Colonic mucosa (tissue), 4 donors: ENCODE results near the gene CNGA3. TPM values are rescaled to one million over a fixed set of nuclear protein-coding genes. Genes with fewer than 3 reads are reported as not detected.

Experiments used
- DNase-seq: peaks from one replicate; pipeline ENCODE4 v3.0.0-alpha.2; 2020
- H3K27ac ChIP-seq: fragments of 200-600 bp; one replicate; pipeline ENCODE4 v1.8.0; 2021
- H3K27me3 ChIP-seq: fragments of 200-600 bp; one replicate; pipeline ENCODE4 v1.8.0; 2021
- H3K36me3 ChIP-seq: fragments of 200-600 bp; one replicate; pipeline ENCODE4 v1.8.0; 2021
- H3K4me1 ChIP-seq: fragments of 200-600 bp; one replicate; pipeline ENCODE4 v1.8.0; 2021; ENCODE audit warnings: mild to moderate bottlenecking
- H3K4me3 ChIP-seq: fragments of 200-600 bp; one replicate; pipeline ENCODE4 v1.8.0; 2021
- H3K9ac ChIP-seq, 2 donors: one replicate each; pipeline ENCODE4 v1.7.0; 2013; ENCODE audit warnings: control low read depth in 2 of 2, low read depth in 2 of 2, low read length in 2 of 2
- H3K9me3 ChIP-seq: fragments of 200-600 bp; one replicate; pipeline ENCODE4 v1.8.0; 2021
- intact Hi-C: fragments of 100-400 bp; cut with DNase I; formaldehyde crosslinking; loops from one replicate; pipeline ENCODE4 v1.14.1; 2022
- total RNA-seq, 2 donors: library from RNA; stranded (reverse); fragmentation: NEBNext Ultra II Directional in 1 of 2; extraction: Animal tissue kit (Norgen Biotek cat#: 25700) in 1 of 2; gene quantifications; one replicate each; pipeline ENCODE4 v1.2.1, GENCODE V29; 2021
- TF ChIP-seq, protein P1 (sequence below): fragments of 200-600 bp; IDR thresholded peaks from one replicate; pipeline ENCODE4 v1.8.0; 2022; ENCODE audit warnings: antibody characterized with exemption, mild to moderate bottlenecking
- donor health status: healthy.
- donor health status: DM: no; HTN: no; CAD: no.
- donor health status: DM: no; HTN: no; CAD: no.

Gene CNGA3
- total RNA-seq, 2 donors from 2014 or later: 0.20 to 0.35 TPM

GRCh38 chr2:98356729-98357128 is 10.5 kb downstream of the CNGA3 start:
- TF ChIP-seq, protein P1, sequence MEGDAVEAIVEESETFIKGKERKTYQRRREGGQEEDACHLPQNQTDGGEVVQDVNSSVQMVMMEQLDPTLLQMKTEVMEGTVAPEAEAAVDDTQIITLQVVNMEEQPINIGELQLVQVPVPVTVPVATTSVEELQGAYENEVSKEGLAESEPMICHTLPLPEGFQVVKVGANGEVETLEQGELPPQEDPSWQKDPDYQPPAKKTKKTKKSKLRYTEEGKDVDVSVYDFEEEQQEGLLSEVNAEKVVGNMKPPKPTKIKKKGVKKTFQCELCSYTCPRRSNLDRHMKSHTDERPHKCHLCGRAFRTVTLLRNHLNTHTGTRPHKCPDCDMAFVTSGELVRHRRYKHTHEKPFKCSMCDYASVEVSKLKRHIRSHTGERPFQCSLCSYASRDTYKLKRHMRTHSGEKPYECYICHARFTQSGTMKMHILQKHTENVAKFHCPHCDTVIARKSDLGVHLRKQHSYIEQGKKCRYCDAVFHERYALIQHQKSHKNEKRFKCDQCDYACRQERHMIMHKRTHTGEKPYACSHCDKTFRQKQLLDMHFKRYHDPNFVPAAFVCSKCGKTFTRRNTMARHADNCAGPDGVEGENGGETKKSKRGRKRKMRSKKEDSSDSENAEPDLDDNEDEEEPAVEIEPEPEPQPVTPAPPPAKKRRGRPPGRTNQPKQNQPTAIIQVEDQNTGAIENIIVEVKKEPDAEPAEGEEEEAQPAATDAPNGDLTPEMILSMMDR: no peak
- Histone ChIP-seq H3K27me3 (peaks cover 2% of the 10 kb centered on the region), H3K9ac (no peak overlapping the region), H3K27ac (no peak overlapping the region), H3K36me3 (no peaks in the 10 kb centered on the region), H3K4me3 (no peak overlapping the region), H3K4me1 (no peaks in the 10 kb centered on the region), H3K9me3 (peaks cover 4% of the 10 kb centered on the region)
- intact Hi-C loops: no loop called here
- DNase-seq: no peak

DNA sequence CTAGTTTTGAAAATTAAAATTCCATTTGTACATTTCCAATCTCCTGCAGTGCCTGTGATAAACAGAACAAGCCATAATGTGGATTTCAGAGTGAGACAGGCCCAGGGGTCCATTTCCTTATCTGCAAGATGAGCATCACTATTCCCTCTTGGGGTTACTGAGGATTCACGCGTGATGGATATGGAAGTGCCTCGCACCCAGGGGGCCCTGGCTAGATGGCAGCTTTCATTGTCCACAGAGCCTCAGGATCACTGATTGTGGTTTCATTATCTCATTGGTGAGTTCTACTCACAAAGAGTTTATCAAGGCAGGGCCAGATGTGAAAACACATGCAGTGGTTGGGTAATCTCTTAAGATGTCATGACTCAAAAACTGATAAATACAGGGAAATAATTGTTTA is 11.6 kb downstream of the CNGA3 start:
- Histone ChIP-seq H3K27me3 (no peaks in the 10 kb centered on the region), H3K36me3 (no peaks in the 10 kb centered on the region), H3K27ac (no peak overlapping the region), H3K4me3 (no peak overlapping the region), H3K9me3 (no peaks in the 10 kb centered on the region), H3K4me1 (no peaks in the 10 kb centered on the region), H3K9ac (no peak overlapping the region)
- intact Hi-C loops: no loop called here
- TF ChIP-seq, protein P1: no peak
- DNase-seq: no peak

- no peak for DNase-seq
- Histone ChIP-seq H3K4me3 (no peak overlapping the region), H3K9ac (no peak overlapping the region), H3K9me3 (no peaks in the 10 kb centered on the region), H3K36me3 (no peaks in the 10 kb centered on the region), H3K27ac (no peak overlapping the region), H3K27me3 (no peaks in the 10 kb centered on the region), H3K4me1 (no peaks in the 10 kb centered on the region)
- TF ChIP-seq, protein P1: no peak
- intact Hi-C loops: no loop called here
Observed at GRCh38 chr2:98359986-98360385, 13.7 kb downstream of the CNGA3 start.

DNA sequence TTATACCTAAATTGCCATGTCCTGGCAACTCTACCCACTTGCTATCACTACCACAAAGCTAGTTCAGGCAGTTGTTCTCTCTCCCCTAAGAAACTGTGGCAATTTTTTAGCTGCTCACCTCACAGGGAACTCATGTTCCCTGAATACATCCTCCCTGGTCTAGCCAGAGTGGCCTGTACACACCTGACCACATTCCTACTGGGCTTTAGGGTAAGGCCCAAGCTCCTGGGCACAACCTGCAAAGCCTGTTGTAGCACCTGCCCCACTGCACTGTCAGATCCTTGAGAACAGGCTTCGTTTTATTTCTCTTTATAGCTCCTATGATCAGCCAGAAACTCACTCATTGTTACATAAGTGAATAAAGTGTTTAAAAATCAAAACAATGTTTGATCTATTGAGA is 21.5 kb downstream of the CNGA3 start:
- Histone ChIP-seq H3K36me3 (no peaks in the 10 kb centered on the region), H3K4me1 (no peaks in the 10 kb centered on the region), H3K9ac (no peak overlapping the region), H3K9me3 (no peaks in the 10 kb centered on the region), H3K27me3 (no peaks in the 10 kb centered on the region), H3K4me3 (no peak overlapping the region), H3K27ac (no peak overlapping the region)
- TF ChIP-seq, protein P1: no peak
- intact Hi-C loops: no loop called here
- DNase-seq: no peak

- intact Hi-C loops: no loop called here
- no peak overlapping the region for H3K27ac ChIP-seq
- H3K9me3 ChIP-seq: no peaks in the 10 kb centered on the region
Observed at GRCh38 chr2:98369710-98370239, 23.5 kb downstream of the CNGA3 start.

More at GRCh38 chr2:98369710-98370239, 23.5 kb downstream of the CNGA3 start:
- no peaks in the 10 kb centered on the region for H3K4me1 ChIP-seq
- H3K36me3 ChIP-seq: no peaks in the 10 kb centered on the region
- H3K27me3 ChIP-seq: no peaks in the 10 kb centered on the region
- no peak overlapping the region for H3K9ac ChIP-seq
- DNase-seq: no peak
- H3K4me3 ChIP-seq: no peak overlapping the region
- TF ChIP-seq, protein P1: no peak
